ENCODE results near the gene PHETA1. TPM values are rescaled to one million over a fixed set of nuclear protein-coding genes. Genes with fewer than 3 reads are reported as not detected.

Gene PHETA1
- polyA plus RNA-seq, 3 donors, result 3.4 to 15.3 (median 4.9) TPM

GRCh38 chr12:111411185-111411764 is 42.4 kb upstream of the PHETA1 start:
- H3K4me3 ChIP-seq (replicated peaks in 1 of 3; ENCODE audit: low read depth in 2 of 3, low read length in 3 of 3), result peak overlapping the region in 1 of 3 experiments; percentile 91
- DNase-seq, result no peak
- peaks cover 99% of the 10 kb centered on the region for H4K20me1 ChIP-seq (ENCODE audit: insufficient read depth, low read length)
- H3K27ac Mint-ChIP-seq, result peak overlapping the region in 5 of 7 donors; percentile 62 to 87 (median 80)
- peaks cover 79 to 82% of the 10 kb centered on the region in 2 donors for H3K4me1 ChIP-seq (ENCODE audit: control insufficient read depth in 1 of 2, insufficient read depth in 2 of 2, low read length in 2 of 2)
- no peaks in the 10 kb centered on the region for H3K27me3 ChIP-seq (ENCODE audit: control insufficient read depth in 2 of 2, insufficient read depth in 2 of 2, low read length in 2 of 2)
- H3K9me3 Mint-ChIP-seq, result peaks cover 0 to 1% (median 0%) of the 10 kb centered on the region in 7 donors
- peaks cover 100% of the 10 kb centered on the region for H3K79me2 ChIP-seq (ENCODE audit: insufficient read depth, low read length)
- peak overlapping the region; percentile 19 for H3K9ac ChIP-seq (ENCODE audit: insufficient read depth, low read length, poor library complexity, severe bottlenecking)
- H3K36me3 ChIP-seq (replicated peaks in 1 of 2; ENCODE audit: control insufficient read depth in 1 of 2, insufficient read depth in 2 of 2, low read length in 2 of 2), result peaks cover 8 to 32% of the 10 kb centered on the region in 2 donors
- no peak overlapping the region for H3K4me3 Mint-ChIP-seq
- no peaks in the 10 kb centered on the region for H3K9me3 ChIP-seq (replicated peaks in 1 of 2; ENCODE audit: control insufficient read depth in 1 of 2, insufficient read depth in 1 of 2, low read length in 2 of 2)
- intact Hi-C loops (cut with micrococcal nuclease), result loop anchor here in 1 of 2 donors (2.0 kb wide), 1 partner anchor 18 kb away; no protein-coding TSS in a partner anchor
- 83% methylated on average over 5 of the region's 8 CpGs for WGBS (ENCODE audit: insufficient coverage)
- H2AFZ ChIP-seq (ENCODE audit: insufficient read depth, low read depth, low read length, poor library complexity, severe bottlenecking), result no peak overlapping the region
- peak overlapping the region; percentile 87 for H3K4me2 ChIP-seq (replicated peaks; ENCODE audit: extremely low read depth, low read length, poor library complexity, severe bottlenecking)
- H3K27ac ChIP-seq (ENCODE audit: low read depth in 1 of 2, low read length in 2 of 2), result peak overlapping the region; percentile 62 to 93
- no peak for TF ChIP-seq CTCF (IDR thresholded peaks at IDR 0.05)
- H3K36me3 Mint-ChIP-seq, result peaks cover 24 to 64% of the 10 kb centered on the region in 2 donors
- H3K4me1 Mint-ChIP-seq, result peaks cover 78% of the 10 kb centered on the region
- no peaks in the 10 kb centered on the region for H3K27me3 Mint-ChIP-seq (ENCODE audit: low read depth in 3 of 3)

GRCh38 chr12:111410431-111411184 is 41.7 kb upstream of the PHETA1 start:
- H3K4me2 ChIP-seq (replicated peaks; ENCODE audit: extremely low read depth, low read length, poor library complexity, severe bottlenecking), result peak overlapping the region; percentile 87
- peak overlapping the region; percentile 99 for H3K9ac ChIP-seq (ENCODE audit: insufficient read depth, low read length, poor library complexity, severe bottlenecking)
- H3K4me3 Mint-ChIP-seq, result peak overlapping the region; percentile 85 to 92
- peaks cover 79 to 82% of the 10 kb centered on the region in 2 donors for H3K4me1 ChIP-seq (ENCODE audit: control insufficient read depth in 1 of 2, insufficient read depth in 2 of 2, low read length in 2 of 2)
- H3K9me3 ChIP-seq (replicated peaks in 1 of 2; ENCODE audit: control insufficient read depth in 1 of 2, insufficient read depth in 1 of 2, low read length in 2 of 2), result no peaks in the 10 kb centered on the region
- H3K27me3 ChIP-seq (ENCODE audit: control insufficient read depth in 2 of 2, insufficient read depth in 2 of 2, low read length in 2 of 2), result no peaks in the 10 kb centered on the region
- H3K27ac Mint-ChIP-seq, result peak overlapping the region; percentile 80 to 95 (median 86)
- peaks cover 20 to 58% of the 10 kb centered on the region in 2 donors for H3K36me3 Mint-ChIP-seq
- peak overlapping the region in 2 of 3 experiments; percentile 91 to 99 for H3K4me3 ChIP-seq (replicated peaks in 1 of 3; ENCODE audit: low read depth in 2 of 3, low read length in 3 of 3)
- peaks cover 78% of the 10 kb centered on the region for H3K4me1 Mint-ChIP-seq
- H3K27me3 Mint-ChIP-seq (ENCODE audit: low read depth in 3 of 3), result no peaks in the 10 kb centered on the region
- H4K20me1 ChIP-seq (ENCODE audit: insufficient read depth, low read length), result peaks cover 98% of the 10 kb centered on the region
- intact Hi-C loops (cut with micrococcal nuclease), result loop anchor here in 1 of 2 donors (2.0 kb wide), 1 partner anchor 18 kb away; no protein-coding TSS in a partner anchor
- no peak overlapping the region for H2AFZ ChIP-seq (ENCODE audit: insufficient read depth, low read depth, low read length, poor library complexity, severe bottlenecking)
- H3K36me3 ChIP-seq (replicated peaks in 1 of 2; ENCODE audit: control insufficient read depth in 1 of 2, insufficient read depth in 2 of 2, low read length in 2 of 2), result peaks cover 8 to 28% of the 10 kb centered on the region in 2 donors
- DNase-seq, result no peak
- peaks cover 0 to 1% (median 0%) of the 10 kb centered on the region in 7 donors for H3K9me3 Mint-ChIP-seq
- WGBS (ENCODE audit: insufficient coverage), result 36% methylated on average over 5 of the region's 12 CpGs
- peaks cover 99% of the 10 kb centered on the region for H3K79me2 ChIP-seq (ENCODE audit: insufficient read depth, low read length)
- no peak for TF ChIP-seq CTCF (IDR thresholded peaks at IDR 0.05)
- peak overlapping the region; percentile 65 to 93 for H3K27ac ChIP-seq (ENCODE audit: low read depth in 1 of 2, low read length in 2 of 2)
